DND-41 (cell line): ENCODE data around the gene MCC.

Experiments used
- ATAC-seq: fragments of 200-7000 bp; cut with Tn5 transposase; 3 replicates; pipeline ENCODE4 v1.9.1; 2021; ENCODE audit warnings: low read depth; ENCODE audit not compliant: insufficient read depth
- DNase-seq: peaks from one replicate; pipeline ENCODE4 v3.0.0-alpha.2; 2020
- H2AFZ ChIP-seq: 2 replicates; pipeline ENCODE4 v1.6.0; 2012; ENCODE audit warnings: low read depth, low read length
- H3K27ac ChIP-seq: 2 replicates; pipeline ENCODE4 v1.5.1; 2012; ENCODE audit warnings: low read length, inconsistent platforms
- H3K27me3 ChIP-seq: fragments of 200-600 bp; sonication (generic); 2 replicates; pipeline ENCODE4 v1.6.0; 2012; ENCODE audit warnings: low read length, mild to moderate bottlenecking, inconsistent platforms; ENCODE audit not compliant: insufficient read depth, poor library complexity
- H3K36me3 ChIP-seq: 2 replicates; pipeline ENCODE4 v1.5.1; 2012; ENCODE audit warnings: low read length, inconsistent platforms; ENCODE audit not compliant: insufficient read depth
- H3K4me1 ChIP-seq: 2 replicates; pipeline ENCODE4 v1.5.1; 2012; ENCODE audit warnings: mild to moderate bottlenecking, low read length; ENCODE audit not compliant: insufficient read depth
- H3K4me2 ChIP-seq: 2 replicates; pipeline ENCODE4 v1.6.0; 2012; ENCODE audit warnings: mild to moderate bottlenecking, moderate library complexity, low read length, inconsistent platforms; ENCODE audit not compliant: insufficient read depth
- H3K4me3 ChIP-seq, 2 experiments: fragments of 200-600 bp in 1 of 2; shearing (Covaris generic) in 1 of 2; 2 replicates each; pipeline ENCODE4 v1.5.1; 2012 to 2016; ENCODE audit warnings: inconsistent platforms in 2 of 2, low read length in 2 of 2, mild to moderate bottlenecking in 2 of 2, low read depth in 1 of 2, moderate library complexity in 1 of 2
- H3K79me2 ChIP-seq: 2 replicates; pipeline ENCODE4 v1.6.0; 2012; ENCODE audit warnings: low read length, inconsistent platforms; ENCODE audit not compliant: insufficient read depth
- H3K9ac ChIP-seq: 2 replicates; pipeline ENCODE4 v1.6.0; 2012; ENCODE audit warnings: low read depth, mild to moderate bottlenecking, inconsistent platforms, low read length, moderate library complexity
- H3K9me3 ChIP-seq: 2 replicates; pipeline ENCODE4 v1.5.1; 2012; ENCODE audit warnings: low read length, moderate library complexity, mild to moderate bottlenecking, inconsistent platforms; ENCODE audit not compliant: insufficient read depth, severe bottlenecking
- H4K20me1 ChIP-seq: 2 replicates; pipeline ENCODE4 v1.6.0; 2012; ENCODE audit warnings: low read length; ENCODE audit not compliant: insufficient read depth
- EZH2 ChIP-seq: IDR thresholded peaks from 3 replicates; pipeline ENCODE4 v1.6.1; 2012; ENCODE audit warnings: borderline replicate concordance, low read depth, mild to moderate bottlenecking, moderate library complexity, low read length, inconsistent platforms; ENCODE audit not compliant: severe bottlenecking
- TF ChIP-seq, protein P1 (sequence below): IDR thresholded peaks from 2 replicates; pipeline ENCODE4 v1.5.1; 2012; ENCODE audit warnings: borderline replicate concordance, low read length, moderate library complexity, mild to moderate bottlenecking; ENCODE audit not compliant: poor library complexity, severe bottlenecking; ENCODE audit errors: extremely low read depth

Gene MCC

DNA sequence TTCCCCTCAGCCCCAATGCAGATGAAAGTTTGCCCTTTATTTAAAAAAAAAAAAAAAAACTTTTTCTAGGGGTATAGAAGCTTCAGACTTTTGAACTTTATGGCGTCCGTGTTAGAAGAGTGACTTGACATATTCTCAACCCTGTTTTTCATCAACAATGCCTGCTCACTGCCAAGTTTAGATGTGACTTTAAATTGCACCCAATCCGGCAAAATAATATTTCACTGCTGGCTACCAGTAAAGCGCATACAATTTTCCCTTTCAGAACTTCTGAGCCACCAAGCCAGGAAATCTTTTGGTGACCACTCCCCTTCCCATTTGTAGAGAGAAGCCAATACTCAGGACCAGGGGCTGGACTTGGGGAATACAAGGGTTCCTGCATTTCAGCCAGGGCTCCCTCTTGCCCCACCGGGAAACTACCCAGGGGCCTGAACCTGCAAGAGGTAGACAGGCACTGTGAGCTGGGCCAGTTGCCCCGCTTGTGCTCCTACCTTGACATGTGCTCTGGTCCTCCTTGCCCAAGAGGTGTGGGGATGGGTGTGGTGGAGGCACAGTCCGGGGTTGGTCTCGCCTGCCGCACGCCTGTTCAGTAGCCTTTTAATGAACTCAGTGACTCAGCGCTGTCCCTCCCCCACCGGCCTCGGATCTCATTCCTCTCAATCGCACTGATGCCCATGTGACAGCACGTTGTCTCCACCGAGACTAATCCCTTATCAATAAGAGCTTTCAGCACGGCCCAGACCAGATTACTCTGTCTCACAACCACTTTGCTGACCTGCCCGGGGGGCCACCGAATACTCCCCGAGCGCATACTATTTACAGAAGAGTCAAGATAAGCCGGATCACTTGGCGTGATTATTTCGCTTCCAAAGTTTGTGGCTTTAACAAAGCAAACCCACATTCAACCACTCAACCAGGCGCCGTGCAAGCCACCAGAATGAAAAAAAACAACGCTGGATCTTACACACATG lies 285.2 kb downstream of the MCC start:
- H3K9ac ChIP-seq: no peak overlapping the region
- H3K9me3 ChIP-seq: no peaks in the 10 kb centered on the region
- H3K79me2 ChIP-seq: no peaks in the 10 kb centered on the region
- H3K27ac ChIP-seq: no peak overlapping the region
- H3K27me3 ChIP-seq: no peaks in the 10 kb centered on the region
- H3K4me1 ChIP-seq: no peaks in the 10 kb centered on the region
- no peaks in the 10 kb centered on the region for H4K20me1 ChIP-seq
- TF ChIP-seq EZH2: no peak
- TF ChIP-seq, protein P1, sequence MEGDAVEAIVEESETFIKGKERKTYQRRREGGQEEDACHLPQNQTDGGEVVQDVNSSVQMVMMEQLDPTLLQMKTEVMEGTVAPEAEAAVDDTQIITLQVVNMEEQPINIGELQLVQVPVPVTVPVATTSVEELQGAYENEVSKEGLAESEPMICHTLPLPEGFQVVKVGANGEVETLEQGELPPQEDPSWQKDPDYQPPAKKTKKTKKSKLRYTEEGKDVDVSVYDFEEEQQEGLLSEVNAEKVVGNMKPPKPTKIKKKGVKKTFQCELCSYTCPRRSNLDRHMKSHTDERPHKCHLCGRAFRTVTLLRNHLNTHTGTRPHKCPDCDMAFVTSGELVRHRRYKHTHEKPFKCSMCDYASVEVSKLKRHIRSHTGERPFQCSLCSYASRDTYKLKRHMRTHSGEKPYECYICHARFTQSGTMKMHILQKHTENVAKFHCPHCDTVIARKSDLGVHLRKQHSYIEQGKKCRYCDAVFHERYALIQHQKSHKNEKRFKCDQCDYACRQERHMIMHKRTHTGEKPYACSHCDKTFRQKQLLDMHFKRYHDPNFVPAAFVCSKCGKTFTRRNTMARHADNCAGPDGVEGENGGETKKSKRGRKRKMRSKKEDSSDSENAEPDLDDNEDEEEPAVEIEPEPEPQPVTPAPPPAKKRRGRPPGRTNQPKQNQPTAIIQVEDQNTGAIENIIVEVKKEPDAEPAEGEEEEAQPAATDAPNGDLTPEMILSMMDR: no peak
- ATAC-seq (no peak), DNase-seq (no peak)
- H3K4me3 ChIP-seq: no peak overlapping the region
- H3K36me3 ChIP-seq: no peaks in the 10 kb centered on the region
- no peak overlapping the region for H2AFZ ChIP-seq
- no peak overlapping the region for H3K4me2 ChIP-seq

DNA sequence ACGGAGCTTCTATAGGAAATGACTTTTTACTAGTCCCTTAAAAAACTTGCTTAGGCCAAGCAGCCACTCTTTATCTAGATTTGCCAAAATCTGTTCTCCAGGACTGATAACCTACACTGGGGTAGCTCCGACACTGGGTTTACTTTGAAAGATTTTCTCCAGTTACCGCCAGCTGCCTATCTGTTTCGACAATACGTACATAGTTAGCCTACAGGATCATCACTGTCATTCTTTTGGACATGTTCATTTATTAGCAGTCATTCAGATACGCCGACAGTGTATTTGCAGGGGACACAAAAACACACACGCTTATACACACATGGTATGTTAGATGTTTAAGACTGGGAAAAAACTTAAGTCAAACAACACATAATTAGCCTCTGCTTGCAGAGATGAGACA lies 286.0 kb downstream of the MCC start:
- no peak overlapping the region for H3K27ac ChIP-seq
- no peaks in the 10 kb centered on the region for H3K4me1 ChIP-seq
- DNase-seq: no peak
- TF ChIP-seq EZH2: no peak
- TF ChIP-seq, protein P1: no peak
- H3K4me3 ChIP-seq: no peak overlapping the region
- H3K9ac ChIP-seq: no peak overlapping the region
- H3K79me2 ChIP-seq: no peaks in the 10 kb centered on the region
- no peaks in the 10 kb centered on the region for H3K9me3 ChIP-seq
- no peak overlapping the region for H3K4me2 ChIP-seq
- no peak overlapping the region for H2AFZ ChIP-seq
- no peaks in the 10 kb centered on the region for H3K36me3 ChIP-seq
- no peaks in the 10 kb centered on the region for H4K20me1 ChIP-seq
- no peaks in the 10 kb centered on the region for H3K27me3 ChIP-seq
- ATAC-seq: no peak

DNA sequence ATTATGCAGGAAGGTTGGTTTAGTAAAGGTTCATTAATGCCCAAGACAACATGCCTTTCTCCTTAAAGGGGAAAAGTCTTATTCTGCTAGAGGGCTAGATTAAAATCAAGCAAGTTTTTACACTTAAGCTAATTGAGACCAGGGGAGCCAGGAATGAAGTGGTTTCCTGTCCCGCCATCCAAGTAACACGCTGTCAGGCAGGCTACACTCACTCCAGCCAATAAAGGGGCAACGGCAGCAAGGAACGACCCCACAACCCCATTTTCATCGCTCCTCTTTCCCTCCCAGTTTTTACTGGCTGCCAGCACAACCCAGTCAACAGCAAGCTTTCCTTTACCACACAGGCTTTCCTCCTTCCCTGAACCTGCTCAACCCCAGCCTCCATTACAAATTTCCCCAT lies 286.5 kb downstream of the MCC start:
- ATAC-seq: no peak
- Histone ChIP-seq H3K9ac (no peak overlapping the region), H2AFZ (no peak overlapping the region), H3K79me2 (no peaks in the 10 kb centered on the region), H3K27me3 (no peaks in the 10 kb centered on the region), H4K20me1 (no peaks in the 10 kb centered on the region), H3K36me3 (no peaks in the 10 kb centered on the region), H3K4me3 (no peak overlapping the region), H3K9me3 (no peaks in the 10 kb centered on the region), H3K27ac (no peak overlapping the region), H3K4me2 (no peak overlapping the region), H3K4me1 (no peaks in the 10 kb centered on the region)
- no peak for TF ChIP-seq EZH2
- TF ChIP-seq, protein P1: no peak
- DNase-seq: no peak
